Gastrocnemius medialis (tissue), 4 donors: ENCODE results near the gene EIPR1. TPM values are rescaled to one million over a fixed set of nuclear protein-coding genes. Genes with fewer than 3 reads are reported as not detected.
"Not testable (repeated sequence)": the region's sequence is repeated elsewhere in the genome, so short reads cannot be mapped to it uniquely, and the experiment has no call there.

Source experiments
- ATAC-seq, 2 donors: fragments of 150-250 bp; one replicate each; pipeline ENCODE4 v1.9.1; 2016
- DNase-seq, 2 donors: peaks; one replicate each; pipeline ENCODE4 v3.0.0-alpha.2; 2019
- H3K27ac ChIP-seq, 4 donors: fragments of 200-600 bp; sonication (generic); 1 replicate in 1 of 4; 2 replicates in 3 of 4; pipeline ENCODE4 v1.5.1; 2016 to 2018; ENCODE audit warnings: mild to moderate bottlenecking in 2 of 4, moderate library complexity in 1 of 4
- H3K27me3 ChIP-seq, 3 donors: fragments of 200-600 bp; sonication (generic) in 2 of 3; 1 replicate in 1 of 3; 2 replicates in 2 of 3; pipeline versions ENCODE4 v1.5.1 to v1.6.0; 2016 to 2019; ENCODE audit warnings: mild to moderate bottlenecking in 1 of 3, moderate library complexity in 1 of 3
- H3K36me3 ChIP-seq, 2 donors: fragments of 200-600 bp; sonication (generic) in 1 of 2; one replicate each; pipeline ENCODE4 v1.5.1; 2017 to 2018
- H3K4me1 ChIP-seq, 2 donors: fragments of 200-600 bp; sonication (generic) in 1 of 2; one replicate each; pipeline ENCODE4 v1.5.1; 2016 to 2017; ENCODE audit warnings: mild to moderate bottlenecking in 2 of 2
- H3K4me3 ChIP-seq, 4 donors: fragments of 200-600 bp; sonication (generic) in 3 of 4; 1 replicate in 1 of 4; 2 replicates in 3 of 4; pipeline ENCODE4 v1.5.1; 2016 to 2019; ENCODE audit warnings: mild to moderate bottlenecking in 2 of 4
- H3K9me3 ChIP-seq, 3 donors: fragments of 200-600 bp; sonication (generic) in 2 of 3; 1 replicate in 1 of 3; 2 replicates in 2 of 3; pipeline ENCODE4 v1.5.1; 2016 to 2019
- POLR2A ChIP-seq, 2 donors: fragments of 450-650 bp; IDR thresholded peaks; one replicate each; pipeline ENCODE4 v1.6.1; 2017; ENCODE audit warnings: antibody characterized with exemption in 2 of 2, mild to moderate bottlenecking in 2 of 2, moderate library complexity in 2 of 2
- in situ Hi-C, 4 donors: fragments of 200-750 bp; cut with MboI; loops; one replicate each; pipeline versions ENCODE4 v1.15.0 to v1.8.0; 2017; ENCODE audit warnings: low sequenced_read_pairs in 4 of 4
- intact Hi-C: fragments of 100-400 bp; cut with DNase I; formaldehyde crosslinking; loops from one replicate; pipeline ENCODE4 v1.15.1; 2023; ENCODE audit warnings: low total_unique reads
- total RNA-seq, 4 donors: library from RNA; depleted of rRNA; stranded (reverse); fragments of >200 nt; gene quantifications; one replicate each; pipeline versions ENCODE4 v1.1.0 to v1.2.3, GENCODE V29; 2016
- TF ChIP-seq, protein P1 (sequence below), 5 experiments: fragments of 450-650 bp in 3 of 5; fragments of 200-600 bp in 2 of 5; sonication (generic) in 2 of 5; IDR thresholded peaks in 4 of 5; conservative IDR thresholded peaks in 1 of 5; 1 replicate in 4 of 5; 2 replicates in 1 of 5; pipeline ENCODE4 v1.5.1; 2016 to 2019; ENCODE audit warnings: antibody characterized with exemption in 5 of 5, mild to moderate bottlenecking in 3 of 5, moderate library complexity in 3 of 5

EIPR1 gene
- total RNA-seq, 4 donors from 2014 or later: 23.2 to 30.5 (median 24.4) TPM

- no peak overlapping the region for H3K27ac ChIP-seq
- H3K4me3 ChIP-seq: no peak overlapping the region
- no peaks in the 10 kb centered on the region for H3K36me3 ChIP-seq
- intact Hi-C loops: no loop called here
- H3K27me3 ChIP-seq: no peaks in the 10 kb centered on the region
- TF ChIP-seq, protein P1, sequence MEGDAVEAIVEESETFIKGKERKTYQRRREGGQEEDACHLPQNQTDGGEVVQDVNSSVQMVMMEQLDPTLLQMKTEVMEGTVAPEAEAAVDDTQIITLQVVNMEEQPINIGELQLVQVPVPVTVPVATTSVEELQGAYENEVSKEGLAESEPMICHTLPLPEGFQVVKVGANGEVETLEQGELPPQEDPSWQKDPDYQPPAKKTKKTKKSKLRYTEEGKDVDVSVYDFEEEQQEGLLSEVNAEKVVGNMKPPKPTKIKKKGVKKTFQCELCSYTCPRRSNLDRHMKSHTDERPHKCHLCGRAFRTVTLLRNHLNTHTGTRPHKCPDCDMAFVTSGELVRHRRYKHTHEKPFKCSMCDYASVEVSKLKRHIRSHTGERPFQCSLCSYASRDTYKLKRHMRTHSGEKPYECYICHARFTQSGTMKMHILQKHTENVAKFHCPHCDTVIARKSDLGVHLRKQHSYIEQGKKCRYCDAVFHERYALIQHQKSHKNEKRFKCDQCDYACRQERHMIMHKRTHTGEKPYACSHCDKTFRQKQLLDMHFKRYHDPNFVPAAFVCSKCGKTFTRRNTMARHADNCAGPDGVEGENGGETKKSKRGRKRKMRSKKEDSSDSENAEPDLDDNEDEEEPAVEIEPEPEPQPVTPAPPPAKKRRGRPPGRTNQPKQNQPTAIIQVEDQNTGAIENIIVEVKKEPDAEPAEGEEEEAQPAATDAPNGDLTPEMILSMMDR (IDR thresholded peaks at IDR 0.05 in 4 of 5, conservative IDR thresholded peaks at IDR 0.05 in 1 of 5): no peak
- TF ChIP-seq POLR2A (IDR thresholded peaks at IDR 0.05): no peak
- H3K4me1 ChIP-seq: no peaks in the 10 kb centered on the region
- no peaks in the 10 kb centered on the region for H3K9me3 ChIP-seq
- no peak for DNase-seq
- ATAC-seq: no peak
- in situ Hi-C loops: no loop called here
These were observed 15.9 kb downstream of the EIPR1 start for GRCh38 chr2:3361518-3362389.

GRCh38 chr2:3357926-3358325 is 19.7 kb downstream of the EIPR1 start:
- no peak overlapping the region for H3K27ac ChIP-seq
- H3K9me3 ChIP-seq: no peaks in the 10 kb centered on the region
- H3K4me3 ChIP-seq: no peak overlapping the region
- DNase-seq (no peak), ATAC-seq (no peak)
- H3K27me3 ChIP-seq: no peaks in the 10 kb centered on the region
- in situ Hi-C loops: no loop called here
- TF ChIP-seq, protein P1 (IDR thresholded peaks at IDR 0.05 in 4 of 5, conservative IDR thresholded peaks at IDR 0.05 in 1 of 5): no peak
- no peak for TF ChIP-seq POLR2A (IDR thresholded peaks at IDR 0.05)
- intact Hi-C loops: no loop called here
- no peaks in the 10 kb centered on the region for H3K4me1 ChIP-seq
- H3K36me3 ChIP-seq: peaks cover 0 to 5% of the 10 kb centered on the region in 2 donors

- in situ Hi-C loops, H3K36me3 ChIP-seq, H3K4me3 ChIP-seq, intact Hi-C loops, DNase-seq, H3K27me3 ChIP-seq, H3K4me1 ChIP-seq, H3K9me3 ChIP-seq, ATAC-seq, H3K27ac ChIP-seq: not testable (repeated sequence)
These were observed 20.2 kb downstream of the EIPR1 start for GRCh38 chr2:3357446-3357845.

- in situ Hi-C loops (no loop called here), intact Hi-C loops (no loop called here)
- peaks cover 0 to 11% of the 10 kb centered on the region in 2 donors for H3K36me3 ChIP-seq
- no peak overlapping the region for H3K27ac ChIP-seq
- ATAC-seq (no peak), DNase-seq (no peak)
- H3K9me3 ChIP-seq: no peaks in the 10 kb centered on the region
- TF ChIP-seq, protein P1 (IDR thresholded peaks at IDR 0.05 in 4 of 5, conservative IDR thresholded peaks at IDR 0.05 in 1 of 5): no peak
- TF ChIP-seq POLR2A (IDR thresholded peaks at IDR 0.05): no peak
- no peaks in the 10 kb centered on the region for H3K4me1 ChIP-seq
- no peak overlapping the region for H3K4me3 ChIP-seq
- H3K27me3 ChIP-seq: no peaks in the 10 kb centered on the region
These were observed 20.8 kb downstream of the EIPR1 start for GRCh38 chr2:3356799-3357198.

- Histone ChIP-seq H3K27ac (no peak overlapping the region), H3K4me1 (no peaks in the 10 kb centered on the region), H3K27me3 (no peaks in the 10 kb centered on the region), H3K4me3 (no peak overlapping the region), H3K36me3 (peaks cover 0 to 14% of the 10 kb centered on the region in 2 donors), H3K9me3 (no peaks in the 10 kb centered on the region)
- TF ChIP-seq, protein P1 (IDR thresholded peaks at IDR 0.05 in 4 of 5, conservative IDR thresholded peaks at IDR 0.05 in 1 of 5): no peak
- TF ChIP-seq POLR2A (IDR thresholded peaks at IDR 0.05): no peak
- in situ Hi-C loops (no loop called here), intact Hi-C loops (no loop called here)
- DNase-seq (no peak), ATAC-seq (no peak)
These were observed 21.6 kb downstream of the EIPR1 start for GRCh38 chr2:3355951-3356569.
